Activated naive CD4-positive, alpha-beta T cell treated with Interleukin-2 at 50 U/mL for 16 hours (primary cell): ENCODE results near the gene HAP1.
"Not testable (repeated sequence)": the region's sequence is repeated elsewhere in the genome, so short reads cannot be mapped to it uniquely, and the experiment has no call there.

Experiments used
- DNase-seq: peaks from one replicate; pipeline ENCODE4 v3.0.0-alpha.2; 2020

Gene HAP1

DNA sequence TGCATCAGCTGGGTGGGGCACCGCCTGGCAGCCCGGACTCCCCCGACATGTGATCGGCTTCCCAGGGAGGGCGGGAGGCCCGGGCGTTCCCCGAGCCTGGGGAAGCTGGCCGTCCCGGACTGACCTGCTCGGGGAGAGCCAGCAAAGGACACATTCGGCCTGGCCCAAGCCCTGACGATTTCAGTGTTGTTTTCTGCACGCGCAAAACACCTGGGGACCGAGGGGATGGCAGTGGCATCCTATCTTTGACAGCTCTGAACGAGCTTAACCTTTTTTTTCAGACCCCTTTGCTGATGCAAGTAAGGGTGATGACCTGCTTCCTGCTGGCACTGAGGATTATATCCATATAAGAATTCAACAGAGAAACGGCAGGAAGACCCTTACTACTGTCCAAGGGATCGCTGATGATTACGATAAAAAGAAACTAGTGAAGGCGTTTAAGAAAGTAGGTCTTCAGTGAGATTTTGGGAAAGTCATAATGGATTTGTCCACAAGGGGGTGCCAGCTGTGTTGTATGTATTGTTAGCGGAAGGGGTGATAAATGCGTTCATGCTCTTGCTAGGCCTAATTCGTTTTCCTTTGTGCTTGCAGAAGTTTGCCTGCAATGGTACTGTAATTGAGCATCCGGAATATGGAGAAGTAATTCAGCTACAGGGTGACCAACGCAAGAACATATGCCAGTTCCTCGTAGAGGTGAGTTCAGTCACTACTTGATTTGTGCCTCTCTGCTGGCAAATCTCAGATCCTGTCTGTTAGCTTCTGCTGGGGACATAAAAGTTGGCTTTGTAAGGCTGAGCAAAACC lies 44.7 kb downstream of the HAP1 start:
- peak; percentile 54 for DNase-seq

DNA sequence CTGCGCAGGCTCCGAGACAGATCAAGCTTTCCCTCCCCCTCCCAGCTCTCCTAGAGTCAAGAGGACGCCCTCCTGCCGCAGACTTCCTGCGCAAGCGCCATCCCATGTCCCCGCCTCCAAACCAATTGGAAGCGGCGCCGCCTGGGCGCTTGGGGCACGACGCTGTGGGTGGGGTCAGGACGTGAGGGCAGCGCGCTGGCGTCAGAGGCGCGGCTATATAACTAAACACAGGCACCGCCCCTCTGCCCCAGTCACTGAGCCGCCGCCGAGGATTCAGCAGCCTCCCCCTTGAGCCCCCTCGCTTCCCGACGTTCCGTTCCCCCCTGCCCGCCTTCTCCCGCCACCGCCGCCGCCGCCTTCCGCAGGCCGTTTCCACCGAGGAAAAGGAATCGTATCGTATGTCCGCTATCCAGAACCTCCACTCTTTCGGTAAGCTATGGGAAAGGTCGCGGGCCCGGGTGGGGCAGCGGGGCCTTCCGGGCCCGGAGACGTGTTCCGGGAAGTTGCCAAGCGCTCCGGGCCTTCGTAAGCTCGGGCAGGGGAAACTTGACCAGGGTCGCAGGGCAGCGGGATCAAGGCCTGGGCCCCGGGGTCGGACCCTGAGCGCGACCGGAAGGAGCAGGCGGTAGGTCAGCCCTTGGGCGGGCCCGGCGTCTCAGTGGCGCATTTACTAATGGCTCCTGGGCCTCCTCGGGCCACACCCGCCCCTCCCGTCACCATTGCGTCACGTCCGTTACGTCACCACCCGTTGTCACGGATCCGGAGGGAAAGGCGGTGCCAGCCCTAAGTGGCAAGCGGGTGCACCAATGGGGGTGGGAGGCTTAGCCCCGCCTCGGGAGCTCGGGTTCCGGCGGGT lies 45.6 kb downstream of the HAP1 start, which contains the start of gene EIF1:
TSS of gene EIF1 (plus strand) at position 245 of the 856 bp plus-strand sequence. CDS start at position 399, 154 bp downstream.
- DNase-seq, result peak; percentile 100

DNA sequence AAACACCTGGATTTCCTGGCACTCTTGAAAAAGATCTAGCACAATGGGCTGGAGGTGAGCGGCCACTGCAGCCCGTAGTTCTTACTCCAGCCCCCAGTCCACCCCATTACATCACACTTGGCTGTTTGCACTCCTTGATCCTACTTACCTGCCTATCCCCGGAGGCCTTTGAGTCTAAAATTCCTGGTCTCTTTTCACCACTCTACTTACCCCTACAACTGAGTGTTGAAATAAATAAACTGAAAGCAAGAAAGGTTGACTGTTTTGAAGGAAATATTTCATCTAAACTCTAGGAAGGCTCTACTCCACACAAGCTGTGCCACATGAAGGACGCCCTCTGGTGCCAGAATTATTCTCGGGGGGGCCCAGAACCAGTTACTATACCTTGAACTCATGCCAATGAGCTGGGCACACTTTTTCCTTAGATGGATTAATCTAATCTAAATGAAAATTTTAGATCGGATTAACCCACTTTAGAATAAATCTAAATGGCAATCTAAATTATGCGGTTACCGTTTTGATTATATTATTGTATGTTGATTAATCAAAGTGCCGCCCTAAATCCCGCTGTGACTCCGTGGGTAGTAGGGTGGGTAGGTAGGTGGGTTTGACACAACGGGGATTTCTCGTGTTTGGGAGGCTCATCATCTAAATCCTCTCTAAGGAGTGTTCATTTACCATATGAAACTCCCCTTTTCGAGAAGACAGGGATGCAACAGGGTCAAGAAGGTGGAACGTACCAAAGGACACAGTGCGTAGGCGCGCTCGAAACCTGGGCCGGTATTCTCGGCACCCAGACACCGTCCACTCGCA lies 46.4 kb downstream of the HAP1 start:
- DNase-seq, result peak; percentile 65

DNA sequence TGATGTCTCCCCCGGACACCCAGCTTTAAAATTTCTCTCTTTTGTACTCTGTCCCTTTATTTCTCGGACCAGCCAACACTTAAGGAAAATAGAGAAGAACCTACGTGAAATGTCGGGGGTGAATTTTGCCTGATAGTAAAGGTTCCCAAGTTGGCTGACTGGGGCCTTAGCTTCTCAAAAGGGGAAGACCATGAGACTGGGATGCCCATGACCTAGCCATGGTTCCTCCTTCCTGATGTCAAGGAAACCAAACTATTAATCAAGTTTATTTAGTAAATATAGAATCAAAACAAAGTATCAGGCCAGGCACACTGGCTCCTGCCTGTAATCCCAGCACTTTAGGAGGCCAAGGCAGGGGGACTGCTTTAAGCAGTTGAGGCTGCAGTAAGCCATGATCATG lies 48.2 kb downstream of the HAP1 start:
- DNase-seq, result no peak

DNA sequence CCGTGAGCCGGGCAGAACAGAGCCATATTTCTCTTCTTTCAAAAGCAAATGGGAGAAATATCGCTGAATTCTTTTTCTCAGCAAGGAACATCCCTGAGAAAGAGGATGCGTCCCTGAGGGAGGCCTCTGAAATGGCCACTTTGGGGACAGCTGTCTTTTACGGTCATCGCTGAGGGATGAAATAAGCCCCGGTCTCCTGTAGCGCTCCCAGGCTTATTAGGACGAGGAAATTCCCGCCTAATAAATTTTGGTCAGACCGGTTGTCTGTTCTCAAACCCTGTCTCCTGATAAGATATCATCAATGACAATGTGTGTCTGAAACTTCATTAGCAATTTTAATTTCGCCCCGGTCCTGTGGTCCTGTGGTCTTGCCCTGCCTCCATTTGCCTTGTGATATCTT lies 48.7 kb downstream of the HAP1 start:
- DNase-seq, result not testable (repeated sequence)

DNA sequence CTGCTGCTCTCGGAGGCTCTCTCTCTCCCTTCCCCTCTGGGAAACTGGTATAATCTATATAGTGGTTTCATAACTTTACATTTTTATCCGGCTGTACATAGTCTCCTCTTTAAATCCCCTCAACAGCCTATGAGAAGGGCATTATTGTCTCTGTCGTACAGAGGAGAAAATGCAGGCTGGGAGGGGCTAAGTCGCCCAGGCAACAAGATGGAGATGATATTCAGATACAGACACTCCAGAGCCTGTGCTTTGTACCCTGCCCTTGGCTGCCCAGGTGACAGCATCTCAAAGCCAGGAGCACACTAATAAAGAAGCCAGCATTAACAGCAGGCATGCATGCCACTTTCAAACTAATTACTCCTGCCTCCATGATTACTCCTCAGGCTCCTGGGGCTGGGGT lies 50.4 kb downstream of the HAP1 start:
- DNase-seq, result no peak

DNA sequence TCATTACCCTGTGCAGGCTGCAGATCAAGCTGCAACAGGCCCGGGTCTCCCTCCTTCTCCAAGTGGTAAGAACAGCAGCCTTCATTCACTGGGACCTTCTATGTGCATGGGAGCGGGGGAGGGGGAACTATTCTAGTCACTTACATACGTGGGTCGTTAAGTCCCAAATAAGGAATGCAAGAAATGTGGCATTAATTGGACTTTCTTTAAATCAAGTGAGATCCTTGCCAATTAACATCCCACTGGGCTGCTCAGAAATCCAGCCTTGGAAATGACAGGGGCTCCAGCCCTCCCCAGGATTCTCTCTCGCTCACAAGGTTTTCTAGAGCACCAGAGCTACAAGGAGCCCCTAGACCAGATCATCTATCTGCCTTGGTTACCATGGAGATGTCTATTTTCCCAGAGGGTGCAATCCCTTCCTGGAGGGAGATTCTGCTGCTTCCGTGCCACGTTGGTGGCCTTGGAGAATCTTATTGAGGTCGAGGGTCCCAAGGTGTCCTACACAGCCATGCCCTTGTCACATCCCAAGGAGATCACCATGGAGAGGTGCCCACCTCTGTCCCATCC lies 50.9 kb downstream of the HAP1 start:
- DNase-seq, result no peak

DNA sequence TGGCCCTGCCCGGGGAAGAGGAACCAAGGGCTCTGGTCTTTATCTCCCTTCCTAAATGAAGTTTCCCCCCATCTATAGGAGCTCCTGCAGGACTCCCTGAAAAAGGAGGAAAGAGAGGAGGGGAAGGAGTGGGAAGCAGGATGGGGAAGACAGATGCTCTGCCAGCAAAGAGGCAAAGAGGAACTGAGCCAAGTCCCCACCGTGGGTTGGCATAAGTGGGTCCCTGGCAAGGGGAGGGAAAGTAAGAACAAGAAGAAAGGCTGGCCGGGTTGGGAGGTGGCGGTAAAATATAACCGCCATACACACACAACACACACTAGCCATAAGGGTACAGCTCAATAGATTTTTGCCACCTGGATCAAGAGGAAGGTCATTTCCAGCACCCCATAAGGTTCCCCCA lies 51.8 kb downstream of the HAP1 start:
- no peak for DNase-seq

DNA sequence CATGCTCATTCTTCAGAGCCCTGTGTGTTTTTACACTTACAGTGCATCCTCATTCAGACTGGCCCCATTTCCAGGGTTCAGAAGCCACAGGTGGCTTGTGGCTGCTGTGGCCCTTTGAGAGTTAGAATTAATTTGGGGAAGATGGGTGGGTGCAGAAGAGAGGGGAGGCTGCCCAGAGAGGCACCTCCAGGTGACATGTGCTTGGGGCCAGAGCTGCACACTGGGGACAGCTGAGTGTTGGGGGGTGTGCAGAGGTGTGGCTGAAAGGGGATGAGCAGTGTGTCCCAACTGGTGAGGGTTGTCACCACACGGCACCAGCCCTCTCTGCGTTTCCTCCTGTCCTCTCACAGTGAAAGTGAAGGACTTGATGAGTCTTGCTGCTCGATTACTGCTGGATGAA lies 52.7 kb downstream of the HAP1 start:
- no peak for DNase-seq

DNA sequence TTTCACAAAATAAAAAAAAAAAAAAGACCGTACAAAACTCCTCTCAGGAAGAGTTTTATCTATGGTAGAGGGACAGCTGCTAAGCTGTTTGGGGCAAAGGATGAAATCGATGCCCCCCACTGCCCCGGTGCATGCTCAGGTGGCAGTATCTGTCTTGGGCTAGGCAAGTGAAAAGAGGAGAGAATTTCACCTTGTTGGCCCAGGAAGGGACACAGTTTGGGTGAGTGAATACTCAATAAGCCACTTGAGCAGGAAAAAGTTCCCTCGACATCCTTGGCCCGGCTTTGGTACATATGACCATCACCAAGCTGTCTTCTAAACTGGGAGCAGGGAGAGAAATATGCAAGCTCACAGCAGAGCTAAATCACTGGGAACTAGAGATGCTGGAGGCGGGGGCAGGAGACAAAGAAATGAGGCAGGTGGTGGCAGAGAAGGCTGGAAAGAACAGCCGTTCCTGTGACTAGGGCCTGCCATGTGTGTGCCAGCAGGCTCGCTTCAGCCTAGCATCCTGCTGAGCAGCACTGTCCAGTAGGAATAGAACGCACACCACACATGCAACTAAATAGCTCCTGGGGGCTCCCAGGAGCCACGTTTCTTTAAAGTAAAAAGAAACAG lies 53.9 kb downstream of the HAP1 start:
- no peak for DNase-seq

DNA sequence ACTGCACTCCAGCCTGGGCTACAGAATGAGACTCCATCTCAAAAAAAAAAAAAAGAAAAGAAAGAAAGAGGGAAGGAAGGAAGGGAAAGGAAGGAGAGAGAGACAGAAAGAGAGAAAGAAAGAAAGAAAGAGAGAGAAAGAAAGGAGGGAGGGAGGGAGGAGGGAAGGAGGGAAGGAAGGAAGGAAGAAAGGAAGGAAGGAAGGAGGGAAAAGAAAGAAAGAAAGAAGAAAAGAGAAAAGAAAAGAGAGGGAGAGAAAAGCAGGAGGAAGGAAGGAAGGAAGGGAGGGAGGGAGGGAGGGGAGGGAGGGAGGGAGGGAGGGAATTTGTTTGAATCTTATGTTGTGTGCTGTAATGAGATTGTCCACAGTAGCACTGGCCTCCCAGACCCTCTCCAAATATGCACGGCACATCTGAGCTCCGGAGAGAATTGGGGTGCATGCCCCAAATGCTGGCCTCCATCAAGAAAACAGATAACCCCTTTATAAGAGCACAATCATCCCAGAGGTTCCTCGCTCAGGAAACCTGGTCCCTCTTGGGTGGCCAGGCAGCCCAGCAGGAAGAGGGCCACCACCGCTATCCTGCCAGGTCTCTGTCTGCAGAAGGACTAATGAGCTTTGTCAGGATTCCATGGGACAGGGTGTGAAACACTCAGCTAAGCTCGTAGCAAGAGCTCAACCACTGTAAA lies 54.6 kb downstream of the HAP1 start:
- no peak for DNase-seq

DNA sequence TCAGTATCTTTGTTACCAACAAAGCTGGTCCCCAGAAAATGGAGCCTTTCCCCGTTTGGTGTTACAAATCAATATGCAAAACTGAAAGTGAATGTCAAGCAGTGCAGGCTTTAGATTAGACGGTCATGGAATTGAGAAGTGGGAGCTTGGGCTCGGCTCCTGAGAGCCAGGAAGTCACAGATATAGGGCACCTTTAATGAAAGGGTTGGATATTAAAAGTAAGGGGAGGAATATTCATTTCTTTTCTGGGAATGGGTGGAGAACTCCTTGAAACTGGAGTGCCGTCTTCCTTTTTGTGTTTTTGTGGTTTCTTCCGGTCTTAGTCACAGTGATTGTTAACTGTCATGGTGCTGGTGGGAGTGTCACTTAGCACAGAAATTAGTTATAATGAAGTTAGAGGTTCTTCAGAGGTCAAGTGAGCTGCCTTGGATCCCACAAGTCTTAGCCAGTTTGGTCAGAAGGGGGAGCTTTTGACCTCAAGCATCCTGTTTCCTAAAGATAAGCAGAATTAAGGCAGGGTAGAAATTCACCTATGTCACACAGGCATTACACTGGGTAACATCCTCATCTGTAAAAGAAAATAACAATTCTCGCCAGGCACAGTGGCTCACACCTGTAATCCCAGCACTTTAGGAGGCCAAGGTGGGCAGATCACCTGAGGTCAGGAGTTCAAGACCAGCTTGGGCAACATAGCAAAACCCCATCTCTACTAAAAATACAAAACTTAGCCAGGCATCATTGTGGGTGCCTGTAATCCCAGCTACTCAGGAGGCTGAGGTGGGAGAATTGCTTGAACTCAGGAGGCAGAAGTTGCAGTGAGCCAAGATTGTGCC lies 55.3 kb downstream of the HAP1 start:
- peak; percentile 60 for DNase-seq

DNA sequence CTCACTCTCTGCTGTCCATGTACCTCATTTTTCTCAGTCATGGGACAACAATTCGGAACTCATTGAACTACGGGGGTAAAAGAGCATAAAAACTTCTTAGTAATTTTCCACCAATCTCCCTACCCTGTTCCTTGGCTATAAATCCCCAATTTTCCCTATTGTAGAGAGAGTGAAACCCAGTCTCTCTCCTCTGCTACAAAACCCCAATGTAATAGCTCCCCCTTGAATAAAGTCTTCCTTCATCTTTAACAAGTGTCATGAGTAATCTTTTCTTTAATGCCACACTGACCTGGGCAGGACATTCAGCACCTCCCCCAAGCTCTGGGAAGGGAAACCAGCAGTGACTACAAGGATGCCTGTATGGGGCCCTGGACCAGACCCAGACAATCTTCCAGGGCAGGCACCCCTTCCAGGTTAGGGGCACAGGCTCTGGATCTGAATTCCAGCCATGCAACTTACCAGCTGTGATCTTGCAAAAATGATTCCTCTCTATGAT lies 56.0 kb downstream of the HAP1 start:
- DNase-seq, result no peak

DNA sequence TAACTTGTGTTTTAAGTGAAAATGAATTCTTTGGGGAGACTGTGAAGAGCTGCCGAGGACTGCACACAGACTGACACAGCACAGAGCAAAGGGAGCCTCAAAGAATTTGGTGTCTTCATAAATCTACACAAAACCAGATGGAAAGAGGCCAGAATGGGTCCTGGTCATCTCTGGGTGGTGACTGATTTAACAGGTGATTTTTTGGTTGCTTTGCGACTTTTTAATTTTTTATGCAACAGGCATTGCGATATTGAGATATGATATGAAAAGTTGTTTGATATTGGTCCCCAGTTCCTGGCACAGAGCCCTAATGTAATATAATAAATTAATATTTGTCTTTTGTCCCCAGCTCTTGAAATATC lies 58.4 kb downstream of the HAP1 start:
- no peak for DNase-seq

DNA sequence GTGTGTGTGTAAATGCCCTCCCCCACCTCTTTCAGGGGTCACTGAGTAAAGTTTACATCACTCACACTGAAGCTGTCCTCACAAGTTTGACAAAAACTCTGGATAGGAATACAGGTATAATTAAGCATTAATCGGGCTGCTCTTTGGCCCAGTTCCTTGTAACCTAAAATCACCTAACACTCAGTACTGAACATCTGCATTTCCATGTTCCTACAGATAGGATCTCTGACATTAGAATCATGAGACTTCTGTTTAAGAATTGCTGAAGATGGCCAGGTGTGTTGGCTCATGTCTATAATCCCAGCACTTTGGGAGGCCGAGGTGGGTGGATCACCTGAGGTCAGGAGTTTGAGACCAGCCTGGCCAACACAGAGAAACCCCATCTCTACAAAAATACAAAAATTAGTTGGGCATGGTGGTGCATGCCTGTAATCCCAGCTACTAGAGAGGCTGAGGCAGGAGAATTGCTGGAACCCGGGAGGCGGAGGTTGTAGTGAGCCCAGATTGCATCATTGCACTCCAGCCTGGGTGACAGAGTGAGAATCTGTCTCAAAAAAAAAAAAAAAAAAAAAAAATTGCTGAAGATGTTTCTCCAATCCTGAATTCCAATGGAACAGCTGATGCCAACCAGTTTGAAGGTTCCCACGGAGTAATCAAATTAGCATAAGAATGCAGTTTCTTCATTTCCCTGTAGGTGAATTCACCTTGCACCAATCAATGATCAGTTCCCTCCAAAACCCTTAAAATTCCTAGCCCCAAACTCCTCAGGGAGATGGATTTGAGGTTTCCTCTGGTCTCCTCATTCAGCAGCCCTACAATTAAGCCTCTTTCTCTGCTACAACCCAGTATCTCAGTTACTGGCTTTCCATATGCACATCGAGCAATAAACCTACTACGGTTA lies 59.0 kb downstream of the HAP1 start:
- DNase-seq, result not testable (repeated sequence)
